Measurements from ENCODE around the gene ENAM. TPM values are rescaled to one million over a fixed set of nuclear protein-coding genes. Genes with fewer than 3 reads are reported as not detected.

The ENAM gene
- total and polyA plus RNA-seq, 2 experiments from 2014 or later, result not detected

DNA sequence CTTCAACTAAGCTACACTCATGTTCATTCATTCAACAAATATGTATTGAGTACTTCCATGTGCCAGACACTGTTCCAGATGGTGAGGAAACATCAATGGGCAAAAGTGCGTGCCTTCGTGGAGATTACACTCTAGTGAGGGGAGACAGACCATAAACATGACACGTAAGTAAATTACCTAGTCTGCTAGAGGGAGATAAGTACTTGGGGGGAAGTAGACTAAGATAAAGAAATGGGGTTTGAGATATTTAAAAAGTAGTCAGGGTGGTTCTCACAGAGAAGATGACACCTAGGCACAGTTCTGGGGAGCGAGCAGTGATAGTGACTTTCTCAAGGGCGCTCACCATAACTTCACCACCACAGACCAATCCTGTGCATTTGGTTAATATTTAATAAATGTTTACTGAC is 26.1 kb downstream of the ENAM start (continued):
- TF ChIP-seq ZNF462 (CRISPR knock-in tag; IDR thresholded peaks at IDR 0.05) (no peak), REST (IDR thresholded peaks at IDR 0.05; ENCODE audit: unreplicated experiment) (no peak), CREB1 (CRISPR knock-in tag; IDR thresholded peaks at IDR 0.05; ENCODE audit: low read depth) (no peak), POLR2AphosphoS5 (IDR thresholded peaks at IDR 0.05; ENCODE audit: low read depth) (no peak), EZH2 (IDR thresholded peaks at IDR 0.05; ENCODE audit: low read depth, unreplicated experiment) (no peak), ZNF331 (CRISPR knock-in tag; IDR thresholded peaks at IDR 0.05; ENCODE audit: low read depth) (no peak), EZH2phosphoT487 (IDR thresholded peaks at IDR 0.05; ENCODE audit: unreplicated experiment) (no peak), NANOG (IDR thresholded peaks at IDR 0.05; ENCODE audit: borderline replicate concordance) (no peak), STAT1 (IDR thresholded peaks at IDR 0.05; ENCODE audit: unreplicated experiment) (no peak)
